ENCODE results near the gene GNAI1.

DNA sequence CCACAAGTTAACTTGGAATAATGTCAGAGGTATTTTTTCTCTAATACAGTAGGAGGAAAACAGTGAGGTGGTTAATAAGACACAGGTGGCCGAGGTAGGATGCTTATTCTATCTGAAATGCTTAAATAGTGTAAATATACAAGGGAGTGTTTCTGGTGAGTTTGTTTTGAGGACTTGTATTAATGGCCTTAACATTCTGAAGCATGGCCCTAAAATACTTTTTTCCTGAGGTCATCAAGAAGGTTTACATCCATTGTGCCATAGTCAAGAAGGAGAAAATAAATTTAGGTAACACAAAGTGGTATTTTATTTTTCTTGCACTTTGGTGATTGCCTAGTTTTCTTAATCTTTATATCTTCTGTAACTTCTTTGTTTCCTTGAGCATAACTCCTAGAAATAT lies 18.8 kb downstream of the GNAI1 start:
- TF ChIP-seq EZH2 (IDR thresholded peaks at IDR 0.05) (no peak), POLR2AphosphoS5 (IDR thresholded peaks at IDR 0.05; ENCODE audit: borderline replicate concordance, low read depth, low read length) (no peak)
